Activated T-cell treated with anti-CD3 and anti-CD28 coated beads for 4 hours (primary cell): ENCODE measurements around the gene SSPN.
"Not testable (repeated sequence)": the region's sequence is repeated elsewhere in the genome, so short reads cannot be mapped to it uniquely, and the experiment has no call there.

Experiments
- DNase-seq: peaks from one replicate; pipeline ENCODE4 v3.0.0-alpha.2; 2020

Gene SSPN

DNA sequence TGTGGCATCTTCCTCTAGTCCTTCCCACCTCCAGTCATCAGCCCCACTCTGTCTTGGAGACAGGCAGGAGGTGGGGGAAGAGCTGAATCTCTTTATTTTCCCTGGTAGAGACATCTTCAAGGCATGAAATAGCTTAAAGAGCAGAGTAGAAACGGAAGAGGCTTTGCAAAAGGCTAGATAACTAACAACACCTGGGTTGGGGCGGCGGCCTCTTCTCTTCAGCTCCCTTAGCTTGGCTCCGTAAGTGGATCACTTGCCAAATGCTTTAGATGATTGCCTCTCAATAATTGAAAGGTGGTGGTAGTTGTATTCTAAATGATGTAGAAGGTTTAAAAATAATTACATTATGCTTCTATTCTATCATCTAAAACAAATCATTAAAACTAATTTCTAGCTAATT is 36.1 kb downstream of the SSPN start:
- DNase-seq = no peak

DNA sequence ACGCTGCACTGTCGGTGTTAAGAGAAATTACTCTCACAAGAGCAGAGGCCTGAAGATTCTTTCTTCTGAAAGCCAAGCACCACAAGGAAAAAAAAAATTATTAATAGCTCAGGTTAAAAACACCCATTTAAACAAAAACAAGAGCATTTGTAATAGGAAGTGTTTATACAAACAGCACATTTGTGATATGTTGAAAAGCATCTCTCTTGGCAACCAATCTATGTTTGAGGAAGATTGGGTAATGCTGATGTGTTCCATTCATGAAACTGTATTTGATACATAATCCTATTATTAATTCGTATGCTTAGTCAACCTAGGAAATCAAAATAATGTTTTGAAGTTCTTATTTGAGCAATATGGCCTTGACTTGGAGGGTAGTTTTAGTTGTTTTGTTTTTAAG is 36.5 kb downstream of the SSPN start:
- no peak for DNase-seq

DNA sequence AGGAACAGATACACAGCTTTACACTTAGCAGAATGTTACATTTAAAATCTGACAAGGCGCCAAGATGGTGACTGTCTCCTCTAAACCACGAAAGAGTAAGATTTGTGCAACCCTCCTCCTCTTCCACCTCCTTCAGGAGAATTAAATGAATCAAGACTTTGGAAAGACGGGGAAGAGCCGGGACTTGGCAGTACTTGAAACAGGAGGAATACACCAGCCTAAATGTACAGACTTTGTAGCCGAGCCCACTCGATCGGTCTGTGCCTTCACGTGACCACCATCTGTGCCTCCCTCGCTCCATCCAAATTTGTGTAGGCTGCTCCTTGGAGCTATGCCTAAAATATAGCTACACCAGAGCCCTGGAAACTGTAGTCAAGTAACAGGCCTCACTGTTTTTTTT is 38.3 kb downstream of the SSPN start:
- DNase-seq = no peak

DNA sequence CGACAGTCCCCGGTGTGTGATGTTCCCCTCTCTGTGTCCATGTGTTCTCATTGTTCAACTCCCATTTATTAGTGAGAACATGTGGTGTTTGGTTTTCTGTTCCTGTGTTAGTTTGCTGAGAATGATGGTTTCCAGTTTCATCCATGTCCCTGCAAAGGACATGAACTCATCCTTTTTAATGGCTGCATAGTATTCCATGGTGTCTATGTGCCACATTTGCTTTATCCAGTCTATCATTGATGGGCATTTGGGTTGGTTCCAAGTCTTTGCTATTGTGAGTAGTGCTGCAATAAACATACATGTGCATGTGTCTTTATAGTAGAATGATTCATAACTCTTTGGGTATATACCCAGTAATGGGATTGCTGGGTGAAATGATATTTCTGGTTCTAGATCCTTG is 40.1 kb downstream of the SSPN start:
- DNase-seq = not testable (repeated sequence)

DNA sequence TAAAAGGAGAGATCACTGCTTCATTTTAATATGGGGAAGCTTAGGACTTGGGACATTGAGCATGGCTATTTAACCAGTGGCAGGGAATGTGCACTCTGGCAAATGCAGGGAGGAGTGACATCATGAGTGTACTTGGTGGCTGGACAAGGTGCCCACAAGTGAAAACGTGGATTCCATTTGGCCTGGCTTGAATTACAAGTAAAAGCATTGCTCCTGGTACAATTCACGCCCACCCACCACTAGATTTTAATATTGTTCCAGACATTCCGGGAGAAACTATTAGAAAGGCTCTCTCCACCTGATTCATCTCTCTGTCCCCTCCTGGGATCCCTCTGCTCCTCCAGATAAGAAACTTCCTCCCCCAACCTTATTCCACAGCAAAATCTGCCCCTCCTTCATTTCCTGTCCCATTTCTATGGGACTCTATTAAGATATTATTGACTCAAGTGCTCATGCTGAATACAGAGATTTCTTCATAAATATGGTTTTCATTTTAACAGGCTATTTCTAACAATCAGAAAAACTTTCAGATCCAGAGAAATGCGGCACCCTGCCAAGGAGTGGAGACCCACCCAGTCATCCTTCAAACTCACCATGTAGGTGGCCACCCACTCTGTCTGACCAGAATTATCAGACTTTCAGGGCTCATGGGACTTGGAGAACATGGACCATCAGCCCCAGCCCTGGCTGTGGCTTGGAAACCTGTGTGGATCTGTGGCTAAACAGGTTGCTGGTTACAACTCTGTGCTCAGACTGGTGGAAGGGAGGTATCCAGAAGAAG is 43.2 kb downstream of the SSPN start:
- no peak for DNase-seq

DNA sequence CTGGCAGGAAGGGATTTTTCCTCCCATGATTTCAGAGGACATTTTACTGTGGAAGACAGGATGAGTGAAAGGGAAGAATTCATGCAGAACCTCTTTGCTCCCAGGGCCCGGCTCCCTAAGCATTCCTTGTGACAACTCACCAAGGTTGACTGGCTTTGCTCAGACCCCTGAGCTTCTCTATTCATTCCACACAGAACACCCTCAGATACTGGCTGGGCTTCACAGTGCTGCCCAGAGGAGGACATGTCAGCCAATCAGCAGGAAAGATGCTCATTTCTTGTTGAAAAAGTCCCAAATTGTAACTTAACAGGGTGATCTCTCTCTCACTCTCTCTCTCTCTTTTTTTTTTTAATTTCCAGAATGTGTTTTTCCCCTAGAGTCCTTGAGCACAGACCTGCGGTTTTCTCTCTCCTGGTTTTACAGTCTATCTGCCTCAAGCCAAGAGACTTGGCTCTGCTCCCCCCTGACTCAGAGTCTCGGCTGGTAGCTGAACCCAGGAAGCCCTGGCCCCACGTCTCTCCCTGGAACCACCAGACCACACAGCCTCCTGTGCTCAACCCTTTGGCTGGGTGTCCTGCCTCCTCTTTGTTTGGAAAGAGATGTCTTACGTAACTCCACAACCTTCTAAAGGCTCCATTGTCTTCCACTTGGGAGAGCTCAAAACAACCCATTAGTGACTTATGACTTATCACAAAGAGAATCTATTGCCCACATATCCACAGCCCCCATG is 43.9 kb downstream of the SSPN start:
- no peak for DNase-seq

DNA sequence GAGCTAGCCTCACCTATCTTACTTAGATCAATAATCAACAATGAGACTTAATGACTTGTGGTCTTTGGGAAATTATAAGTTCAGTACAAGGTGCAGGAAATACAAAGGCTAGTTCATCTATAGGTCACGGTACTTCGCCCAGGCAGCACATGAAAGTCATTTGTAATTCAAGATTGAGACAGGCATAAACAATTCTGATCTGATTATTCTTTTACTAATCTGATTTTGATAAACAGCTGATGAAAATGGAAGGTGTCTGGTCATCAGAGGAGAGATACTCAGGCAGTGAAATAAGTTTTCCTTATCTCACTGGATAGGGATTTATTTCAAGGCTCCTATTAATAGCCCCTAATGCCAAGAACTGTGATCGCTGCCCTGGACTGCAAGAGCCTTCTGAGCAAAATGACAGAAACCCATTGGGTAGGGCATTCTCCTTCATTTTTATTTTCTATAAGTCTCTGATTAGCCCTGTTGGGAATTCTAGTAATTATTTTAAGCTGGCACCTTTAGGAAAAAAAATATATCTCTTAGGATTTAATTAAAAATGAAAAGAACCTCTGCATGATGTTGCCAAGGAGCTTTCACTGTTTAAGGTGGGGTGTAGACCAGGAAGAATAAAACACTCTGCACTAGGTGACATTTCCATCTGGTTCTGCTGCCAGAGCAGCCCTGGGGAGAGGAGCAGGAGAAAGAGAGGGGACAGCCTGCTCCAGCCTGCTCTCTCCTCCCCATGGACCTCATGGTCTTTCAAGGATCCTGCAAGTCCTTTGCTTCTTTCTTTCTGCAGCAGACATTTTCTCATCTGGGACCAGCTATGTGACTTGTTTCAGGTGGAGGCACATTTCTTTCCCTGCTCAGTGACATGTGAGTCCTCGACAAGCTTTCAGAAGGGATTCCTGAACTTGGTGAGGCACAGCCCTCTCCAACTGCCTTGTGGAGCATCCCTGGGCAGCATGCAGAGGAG is 44.8 kb downstream of the SSPN start:
- no peak for DNase-seq

DNA sequence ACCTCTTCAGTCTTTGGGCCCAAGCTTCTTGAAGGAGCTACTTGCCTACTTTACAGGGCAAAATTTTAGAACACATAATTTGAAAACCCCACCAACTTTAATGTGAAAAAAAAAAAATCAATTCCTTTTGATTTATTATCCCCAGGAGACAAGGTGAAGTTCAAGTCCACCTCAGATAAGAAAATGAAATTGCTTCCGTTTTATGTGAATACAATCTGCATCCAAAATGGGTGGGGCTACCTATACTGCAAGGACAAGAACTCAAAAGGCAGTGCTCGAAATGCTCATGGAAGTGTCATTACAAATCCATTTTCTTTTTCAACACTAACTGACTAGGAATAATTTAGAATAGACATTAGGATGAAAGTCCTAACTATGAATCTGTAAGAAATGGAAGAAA is 45.7 kb downstream of the SSPN start:
- DNase-seq = no peak

DNA sequence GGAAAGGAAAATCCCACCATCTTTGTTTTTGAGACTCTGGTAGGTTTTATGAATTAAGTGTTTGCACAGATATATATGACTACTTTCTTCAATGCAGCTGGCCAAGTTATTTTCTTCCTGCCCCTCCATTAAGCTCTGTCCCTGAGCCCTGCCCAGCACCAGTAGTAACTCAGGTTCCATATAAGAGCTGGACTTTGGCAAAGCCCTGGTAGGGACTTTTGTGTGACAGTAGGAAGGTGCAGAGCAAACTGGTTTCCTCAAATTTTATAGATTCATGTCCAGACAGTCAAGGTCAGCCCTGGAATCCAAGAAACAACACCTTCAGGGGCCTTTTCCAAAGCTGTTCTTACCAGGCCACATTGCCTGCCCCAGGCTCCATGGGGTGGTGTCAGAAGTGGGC is 47.3 kb downstream of the SSPN start:
- no peak for DNase-seq

DNA sequence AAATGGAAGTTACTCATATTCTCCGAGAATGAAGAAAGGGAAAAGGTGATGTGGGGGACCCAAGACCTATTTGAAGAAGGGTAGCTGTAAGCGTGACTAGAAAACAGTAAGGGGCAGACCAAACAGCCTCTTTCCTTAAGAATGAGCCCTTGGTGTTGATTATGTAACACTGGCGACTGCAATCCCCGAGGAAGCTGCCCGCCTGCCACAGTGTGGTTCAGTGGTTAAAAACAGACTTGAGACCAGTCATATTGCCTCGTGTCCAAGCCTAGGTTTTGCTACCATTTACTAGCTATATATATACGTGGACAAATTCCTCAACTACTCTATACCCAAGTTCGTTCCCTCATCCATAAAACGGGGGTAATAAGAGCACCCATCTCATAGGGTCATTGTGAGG is 49.1 kb downstream of the SSPN start:
- no peak for DNase-seq

DNA sequence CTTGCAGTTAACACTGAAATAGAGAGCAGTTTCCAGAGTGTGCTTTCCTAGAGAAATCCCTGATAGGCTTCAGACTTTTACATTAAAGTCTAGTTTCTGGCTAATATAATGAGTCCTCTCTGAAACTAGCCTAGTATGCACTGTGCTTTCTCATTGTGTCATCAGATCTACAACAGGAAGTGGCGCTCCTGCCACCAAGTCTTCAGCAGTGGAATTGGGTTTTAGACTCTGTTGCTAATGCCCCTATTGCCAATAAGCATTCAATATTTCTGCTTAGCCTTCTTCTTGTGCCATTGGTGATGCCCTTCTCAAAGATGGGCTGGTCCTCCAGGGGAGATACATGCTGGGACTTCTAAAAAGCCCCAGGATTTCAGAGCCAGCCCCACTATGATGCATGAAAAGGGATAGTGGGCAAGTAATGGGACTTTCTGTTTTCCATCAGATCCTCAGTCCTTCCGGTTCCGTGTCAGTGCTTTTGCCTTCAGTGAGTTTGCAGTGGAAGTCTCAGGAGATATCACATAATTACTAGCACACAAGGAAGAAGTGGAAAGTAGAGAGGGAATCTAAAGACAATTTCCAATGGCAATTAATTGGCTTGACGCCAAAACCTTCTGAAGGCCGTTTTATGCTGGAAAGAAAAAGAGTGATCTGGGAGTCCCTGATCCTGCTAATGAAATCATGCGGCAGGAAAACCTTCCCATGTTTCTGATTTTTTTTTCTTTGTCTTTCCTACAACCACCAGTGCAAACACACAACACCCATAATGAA is 50.0 kb downstream of the SSPN start:
- no peak for DNase-seq

DNA sequence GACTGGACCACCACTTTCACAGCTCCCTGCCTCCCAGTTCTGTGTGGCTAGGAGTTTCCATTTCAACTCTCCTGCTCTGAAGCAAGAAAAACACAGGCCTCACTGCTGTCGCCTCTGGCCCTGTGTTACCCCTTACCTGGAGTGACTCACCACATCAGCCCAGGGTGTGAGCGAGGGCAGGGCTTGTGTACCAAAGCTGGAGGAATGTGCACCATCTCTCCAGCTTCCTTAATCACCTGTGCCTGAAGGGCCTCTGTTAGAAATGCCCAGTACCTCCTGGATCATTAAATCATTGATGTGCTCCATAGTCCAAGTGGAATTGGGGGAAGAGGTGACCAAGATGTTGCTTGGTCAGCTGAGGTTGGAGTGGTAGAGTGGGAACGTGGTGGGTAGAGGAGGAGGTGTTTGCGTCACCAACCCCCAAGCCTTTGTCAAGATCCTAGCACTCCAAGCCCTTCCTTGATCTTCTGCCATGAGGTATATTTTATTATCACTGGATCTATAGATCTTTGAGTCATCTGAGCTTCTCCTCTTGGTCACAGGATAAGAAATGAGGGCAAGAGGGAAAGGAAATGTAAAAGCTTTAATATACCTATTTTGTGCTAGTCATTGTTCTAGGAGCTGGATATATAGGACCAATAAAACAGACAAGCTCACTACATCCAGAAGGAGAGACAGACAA is 51.3 kb downstream of the SSPN start:
- no peak for DNase-seq

DNA sequence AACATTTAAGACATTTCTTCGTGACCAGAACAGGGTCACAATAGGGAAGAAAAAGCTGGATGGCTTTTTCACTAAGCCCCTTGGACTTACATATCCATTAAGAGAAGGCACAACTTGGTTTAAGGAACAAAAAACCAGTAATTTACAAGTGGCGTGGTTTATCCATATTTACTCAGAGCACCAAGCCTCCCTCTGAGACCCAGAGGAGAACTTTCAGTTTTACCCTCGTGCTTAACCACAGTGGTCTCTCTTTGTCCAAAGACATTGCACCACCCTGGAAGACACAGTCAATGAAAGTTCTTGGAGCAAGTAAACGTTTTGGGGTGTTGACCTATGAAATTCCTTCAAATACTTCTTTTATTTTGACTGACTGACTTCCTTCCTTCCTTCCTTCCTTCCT is 52.5 kb downstream of the SSPN start:
- no peak for DNase-seq

DNA sequence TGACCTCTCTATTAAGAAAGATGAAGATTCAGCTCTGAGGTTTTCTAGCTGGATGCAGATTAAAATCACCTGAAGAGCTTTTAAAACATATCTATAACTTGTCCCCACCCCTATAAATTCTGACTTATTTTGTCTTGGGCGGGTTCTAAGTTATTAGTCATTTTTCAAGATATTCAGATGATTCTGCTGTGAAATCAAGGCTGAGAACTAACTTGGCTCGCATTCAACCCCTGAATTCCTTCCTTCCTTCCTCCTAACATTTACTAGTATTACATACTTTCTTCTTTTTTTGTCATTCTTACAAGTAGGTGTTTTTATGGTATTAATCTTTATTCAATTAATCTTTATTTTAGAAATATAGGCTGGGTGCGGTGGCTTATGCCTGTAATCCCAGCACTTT is 55.4 kb downstream of the SSPN start:
- DNase-seq = no peak

DNA sequence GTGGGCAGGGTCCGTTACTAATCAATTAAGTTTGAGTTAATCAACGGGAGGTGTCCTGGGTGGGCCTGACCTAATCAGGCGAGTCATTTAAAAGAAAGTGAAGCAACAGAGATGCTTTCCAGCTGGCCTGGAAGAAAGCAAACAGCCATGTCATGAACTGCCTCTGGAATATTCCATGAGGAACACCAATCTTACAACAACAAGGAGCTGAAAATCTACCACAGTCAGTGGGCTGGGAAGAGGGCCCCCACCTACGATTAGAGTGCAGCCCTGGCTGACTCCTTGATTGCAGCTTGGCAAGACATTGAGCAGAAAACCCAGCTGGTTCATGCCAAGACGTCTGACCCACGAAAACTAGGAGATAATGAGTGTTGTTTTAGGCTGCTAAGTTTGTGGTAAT is 56.2 kb downstream of the SSPN start:
- no peak for DNase-seq

DNA sequence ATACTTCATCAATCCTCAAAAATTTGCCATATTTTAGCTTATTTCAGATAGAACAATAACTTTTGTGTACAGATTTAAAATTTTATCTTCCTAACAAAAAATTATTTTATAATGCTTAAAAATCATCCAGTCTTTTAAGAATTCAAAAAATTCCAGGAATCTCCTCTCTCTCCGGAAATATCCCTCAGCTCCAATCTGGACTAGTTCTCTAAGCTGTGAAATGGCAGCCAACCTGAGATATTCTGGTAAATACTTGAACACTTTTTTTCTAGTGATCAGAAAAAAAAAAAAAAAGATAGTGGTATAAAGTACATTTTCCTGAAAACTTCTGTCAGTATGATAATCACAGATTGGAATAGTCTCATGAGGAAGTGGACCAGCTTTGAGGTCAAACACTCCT is 57.6 kb downstream of the SSPN start:
- no peak for DNase-seq

DNA sequence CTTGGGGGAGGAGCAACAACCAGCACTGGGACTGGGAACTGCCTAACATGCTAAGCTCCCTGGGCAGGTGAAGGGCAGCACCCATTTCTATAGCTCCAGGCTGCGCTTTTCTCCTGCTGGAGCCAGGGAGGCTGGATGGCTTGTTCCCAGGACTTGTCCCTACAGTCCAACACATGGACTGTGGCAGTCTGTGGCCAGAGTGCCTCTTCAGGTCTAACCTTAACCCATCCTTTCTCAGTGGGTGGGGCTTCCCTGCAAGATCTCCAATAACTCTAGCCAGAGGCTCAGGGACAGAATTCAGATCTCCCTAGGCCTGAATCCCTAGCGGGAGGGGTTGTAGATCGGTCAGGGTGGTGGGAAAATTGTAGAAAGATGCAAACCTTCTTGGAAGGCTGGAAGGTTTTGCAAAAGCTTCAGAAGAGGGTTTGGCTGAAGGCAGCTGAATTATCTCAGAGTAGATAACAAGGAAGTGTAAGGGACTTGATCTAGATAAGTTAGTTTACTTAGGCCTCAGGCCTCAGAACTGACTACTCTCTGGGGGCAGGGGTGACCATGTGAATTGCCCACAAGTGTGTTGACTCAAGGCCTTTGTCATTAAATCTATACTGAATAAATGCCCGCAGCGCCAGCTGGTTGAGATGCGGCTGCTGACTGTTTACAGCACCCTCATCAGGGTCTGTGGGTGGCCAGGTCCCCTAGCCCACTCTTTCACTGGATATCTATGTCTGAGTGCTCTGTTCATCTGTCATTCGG is 60.7 kb downstream of the SSPN start:
- DNase-seq = no peak

DNA sequence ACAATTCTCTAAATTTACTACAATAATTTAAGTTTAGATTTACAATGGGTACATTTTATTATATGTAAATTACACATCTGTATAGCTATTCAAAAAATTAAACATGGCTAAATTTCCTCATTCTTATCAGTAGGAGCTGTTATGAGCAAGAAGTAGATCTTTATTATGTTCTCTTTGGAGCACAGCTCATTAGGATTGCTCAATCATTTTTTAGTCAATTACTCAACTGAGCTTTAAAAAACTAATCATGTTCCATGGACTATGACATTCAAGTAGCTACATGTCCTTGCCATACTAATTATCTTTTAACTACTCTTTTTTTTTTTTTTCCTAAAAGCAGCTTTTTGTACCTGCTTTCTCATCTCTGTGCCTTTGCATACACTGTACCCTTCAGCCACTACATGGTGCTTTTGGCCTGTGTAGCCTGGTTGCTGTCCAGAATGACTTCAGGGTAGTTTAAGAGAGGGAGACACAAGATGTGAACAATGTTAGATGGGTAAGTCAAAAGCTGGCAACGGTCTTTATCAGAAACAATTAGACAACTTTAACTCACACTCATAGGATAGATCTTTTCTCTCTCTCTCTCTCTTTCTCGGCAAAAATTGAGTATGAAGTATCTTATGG is 69.0 kb downstream of the SSPN start:
- DNase-seq = no peak

DNA sequence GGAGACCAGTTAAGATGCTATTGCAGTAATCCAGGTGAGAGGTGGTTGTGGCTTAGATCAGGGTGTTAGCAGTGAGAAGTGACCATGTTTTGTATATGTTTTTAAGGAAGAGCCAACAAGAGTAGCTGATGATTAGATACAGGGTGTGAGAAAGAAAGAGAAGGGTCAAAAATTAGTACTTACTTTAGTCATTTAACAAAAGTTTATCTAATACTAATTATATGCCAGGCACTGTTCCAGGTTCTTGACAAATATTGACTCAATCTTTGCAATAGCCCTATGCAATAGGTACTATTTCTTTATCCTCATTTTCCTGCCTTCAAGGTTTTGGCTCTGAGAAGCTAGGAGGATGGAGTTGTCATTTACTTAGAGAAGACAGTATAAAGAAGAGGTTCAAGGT is 70.2 kb downstream of the SSPN start:
- no peak for DNase-seq

DNA sequence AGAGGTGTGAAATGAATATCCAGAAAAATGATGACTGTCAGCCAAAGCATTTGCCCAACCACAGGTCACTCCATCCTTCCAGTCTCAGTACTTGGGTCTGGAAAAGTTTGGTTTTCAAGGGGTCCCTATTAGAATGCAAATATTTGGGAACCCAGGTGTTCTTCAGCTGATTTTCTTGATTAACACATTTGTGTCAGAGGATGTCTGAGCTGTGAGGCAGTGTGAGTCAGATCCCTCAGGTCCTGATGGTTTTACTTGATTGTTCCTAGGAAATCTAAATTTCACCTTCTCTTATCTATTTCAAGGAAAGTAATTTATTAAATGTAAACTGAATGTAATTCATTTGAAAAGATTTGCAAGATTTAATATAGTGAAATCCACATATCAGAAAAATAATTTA is 71.5 kb downstream of the SSPN start:
- DNase-seq = no peak
